ENCODE results near the gene SLIT3. TPM values are rescaled to one million over a fixed set of nuclear protein-coding genes. Genes with fewer than 3 reads are reported as not detected.

The SLIT3 gene
- total RNA-seq, 1 experiment from 2014 or later = 0.10 TPM

- no peak for ATAC-seq
- Histone ChIP-seq H3K9me3 (ENCODE audit: control insufficient read depth in 1 of 2, insufficient read depth in 1 of 2, low read depth in 1 of 2, low read length in 2 of 2) (no peaks in the 10 kb centered on the region), H3K4me3 (replicated peaks in 1 of 2; ENCODE audit: low read depth in 1 of 2, low read length in 2 of 2) (no peak overlapping the region), H3K79me2 (ENCODE audit: insufficient read depth, low read length) (no peaks in the 10 kb centered on the region), H3K9me2 (ENCODE audit: insufficient read depth) (no peaks in the 10 kb centered on the region), H3K36me3 (ENCODE audit: control insufficient read depth in 1 of 2, insufficient read depth in 2 of 2, low read length in 2 of 2) (no peaks in the 10 kb centered on the region), H3K27me3 (ENCODE audit: insufficient read depth, low read length) (peaks cover 13% of the 10 kb centered on the region; the same call in 1 of the 2 replicates), H4K20me1 (ENCODE audit: insufficient read depth) (no peaks in the 10 kb centered on the region), H3K27ac (ENCODE audit: low read depth, low read length) (no peak overlapping the region), H3K9ac (ENCODE audit: low read length) (no peak overlapping the region), H3K4me2 (ENCODE audit: low read length) (no peak overlapping the region), H2AFZ (ENCODE audit: low read depth, low read length, poor library complexity, severe bottlenecking) (no peak overlapping the region), H3K4me1 (ENCODE audit: control insufficient read depth in 1 of 2, insufficient read depth in 2 of 2, low read length in 2 of 2) (no peaks in the 10 kb centered on the region)
- TF ChIP-seq SIN3A (IDR thresholded peaks at IDR 0.05; ENCODE audit: low read depth) = no peak
- no peak for TF ChIP-seq RAD21 (IDR thresholded peaks at IDR 0.05; ENCODE audit: low read depth)
- TF ChIP-seq EZH2 (IDR thresholded peaks at IDR 0.05) = no peak
- TF ChIP-seq YY1 (IDR thresholded peaks at IDR 0.05; ENCODE audit: extremely low read depth, insufficient replicate concordance, low read depth, low read length) = no peak
- no peak for TF ChIP-seq ELF1 (IDR thresholded peaks at IDR 0.05; ENCODE audit: borderline replicate concordance, low read depth)
- ChIA-PET CTCF (no interaction called here), RAD21 (ENCODE audit: low non-redundant PET in 1 of 2, low total read pairs in 2 of 2, uncharacterized antibody in 2 of 2, unreplicated experiment in 2 of 2) (no interaction called here), POLR2A (no interaction called here)
- intact Hi-C loops (cut with micrococcal nuclease) = no loop called here
- BruUV-seq (replicated peaks) = no TSS peak
- no peak for DNase-seq (ENCODE audit: low read depth, low spot score)
These were observed 27.5 kb downstream of the SLIT3 start for GRCh38 chr5:169273451-169273850.

GRCh38 chr5:169272731-169273427 lies 28.1 kb downstream of the SLIT3 start:
- Histone ChIP-seq H2AFZ (ENCODE audit: low read depth, low read length, poor library complexity, severe bottlenecking) (no peak overlapping the region), H3K9me2 (ENCODE audit: insufficient read depth) (no peaks in the 10 kb centered on the region), H3K27ac (ENCODE audit: low read depth, low read length) (no peak overlapping the region), H3K9ac (ENCODE audit: low read length) (no peak overlapping the region), H3K79me2 (ENCODE audit: insufficient read depth, low read length) (no peaks in the 10 kb centered on the region), H3K4me2 (ENCODE audit: low read length) (no peak overlapping the region), H3K9me3 (ENCODE audit: control insufficient read depth in 1 of 2, insufficient read depth in 1 of 2, low read depth in 1 of 2, low read length in 2 of 2) (no peaks in the 10 kb centered on the region), H3K4me1 (ENCODE audit: control insufficient read depth in 1 of 2, insufficient read depth in 2 of 2, low read length in 2 of 2) (no peaks in the 10 kb centered on the region), H3K4me3 (replicated peaks in 1 of 2; ENCODE audit: low read depth in 1 of 2, low read length in 2 of 2) (no peak overlapping the region), H4K20me1 (ENCODE audit: insufficient read depth) (no peaks in the 10 kb centered on the region), H3K36me3 (ENCODE audit: control insufficient read depth in 1 of 2, insufficient read depth in 2 of 2, low read length in 2 of 2) (no peaks in the 10 kb centered on the region), H3K27me3 (ENCODE audit: insufficient read depth, low read length) (peaks cover 13% of the 10 kb centered on the region; the same call in 1 of the 2 replicates)
- ChIA-PET RAD21 (ENCODE audit: low non-redundant PET in 1 of 2, low total read pairs in 2 of 2, uncharacterized antibody in 2 of 2, unreplicated experiment in 2 of 2) (no interaction called here), CTCF (no interaction called here), POLR2A (no interaction called here)
- TF ChIP-seq CEBPB (IDR thresholded peaks at IDR 0.05; ENCODE audit: low read depth) (no peak), CTCF (IDR thresholded peaks at IDR 0.05 in 2 of 3, conservative IDR thresholded peaks at IDR 0.05 in 1 of 3; ENCODE audit: borderline replicate concordance in 1 of 3, insufficient read depth in 1 of 3, low read depth in 2 of 3, low read length in 2 of 3) (no peak), SRF (IDR thresholded peaks at IDR 0.05; ENCODE audit: low read depth) (no peak), SIN3A (IDR thresholded peaks at IDR 0.05; ENCODE audit: low read depth) (no peak), FOSL1 (IDR thresholded peaks at IDR 0.05; ENCODE audit: low read depth) (no peak), EGR1 (IDR thresholded peaks at IDR 0.05; ENCODE audit: low read depth) (no peak), ZNF274 (IDR thresholded peaks at IDR 0.05; ENCODE audit: low read depth, low read length) (no peak), ZFX (IDR thresholded peaks at IDR 0.05) (no peak), RAD21 (IDR thresholded peaks at IDR 0.05; ENCODE audit: low read depth) (no peak), SP1 (IDR thresholded peaks at IDR 0.05; ENCODE audit: low read depth) (no peak), POLR2AphosphoS5 (IDR thresholded peaks at IDR 0.05; ENCODE audit: low read depth, low read length) (no peak), CBX3 (IDR thresholded peaks at IDR 0.05; ENCODE audit: low read depth) (no peak), ELF1 (IDR thresholded peaks at IDR 0.05; ENCODE audit: borderline replicate concordance, low read depth) (no peak)
- intact Hi-C loops (cut with micrococcal nuclease) = no loop called here
- ATAC-seq (no peak), DNase-seq (ENCODE audit: low read depth, low spot score) (no peak)
- no TSS peak for BruUV-seq (replicated peaks)

Data from HCT116 (cell line).